Effector memory CD4-positive, alpha-beta T cell (primary cell): ENCODE results near the gene LAMA2.

ENCODE experiments used
- DNase-seq, 3 donors: peaks; one replicate each; pipeline ENCODE4 v3.0.0-alpha.2; 2020
- H3K27ac ChIP-seq: 2 replicates; pipeline ENCODE4 v1.7.0; 2013; ENCODE audit warnings: mild to moderate bottlenecking, low read length, moderate library complexity; ENCODE audit not compliant: insufficient read depth, poor library complexity, severe bottlenecking
- H3K27me3 ChIP-seq: replicated peaks from 2 replicates; pipeline ENCODE4 v1.7.0; 2013; ENCODE audit warnings: mild to moderate bottlenecking, low read length; ENCODE audit not compliant: insufficient read depth, control insufficient read depth, poor library complexity, severe bottlenecking
- H3K36me3 ChIP-seq: 2 replicates; pipeline ENCODE4 v1.7.0; 2013; ENCODE audit warnings: mild to moderate bottlenecking, low read length, moderate library complexity; ENCODE audit not compliant: control insufficient read depth, insufficient read depth
- H3K4me1 ChIP-seq: 2 replicates; pipeline ENCODE4 v1.7.0; 2013; ENCODE audit warnings: low read length, mild to moderate bottlenecking; ENCODE audit not compliant: control insufficient read depth, insufficient read depth, poor library complexity, severe bottlenecking
- H3K4me3 ChIP-seq: 2 replicates; pipeline ENCODE4 v1.7.0; 2013; ENCODE audit warnings: low read length, low read depth, mild to moderate bottlenecking; ENCODE audit not compliant: insufficient read depth, poor library complexity, severe bottlenecking
- H3K9me3 ChIP-seq: 2 replicates; pipeline ENCODE4 v1.7.0; 2013; ENCODE audit warnings: mild to moderate bottlenecking, low read length, moderate library complexity; ENCODE audit not compliant: control insufficient read depth

Gene LAMA2

GRCh38 chr6:129120856-129121638, 238.1 kb downstream of the LAMA2 start:
- DNase-seq = no peak
- H3K4me1 ChIP-seq = no peaks in the 10 kb centered on the region
- H3K36me3 ChIP-seq = no peaks in the 10 kb centered on the region
- no peak overlapping the region for H3K4me3 ChIP-seq
- no peaks in the 10 kb centered on the region for H3K27me3 ChIP-seq
- H3K9me3 ChIP-seq = no peaks in the 10 kb centered on the region
- H3K27ac ChIP-seq = no peak overlapping the region

GRCh38 chr6:129124347-129124746, 241.4 kb downstream of the LAMA2 start:
- H3K27ac ChIP-seq = no peak overlapping the region
- H3K4me1 ChIP-seq = no peaks in the 10 kb centered on the region
- no peaks in the 10 kb centered on the region for H3K36me3 ChIP-seq
- DNase-seq = no peak
- H3K4me3 ChIP-seq = no peak overlapping the region
- no peaks in the 10 kb centered on the region for H3K9me3 ChIP-seq
- no peaks in the 10 kb centered on the region for H3K27me3 ChIP-seq

- no peak overlapping the region for H3K4me3 ChIP-seq
- no peak overlapping the region for H3K27ac ChIP-seq
Observed at GRCh38 chr6:129130106-129130505, 247.2 kb downstream of the LAMA2 start.

GRCh38 chr6:129130959-129131681, 248.2 kb downstream of the LAMA2 start:
- Histone ChIP-seq H3K27me3 (no peaks in the 10 kb centered on the region), H3K27ac (no peak overlapping the region)

More at GRCh38 chr6:129130106-129130505, 247.2 kb downstream of the LAMA2 start:
- Histone ChIP-seq H3K36me3 (no peaks in the 10 kb centered on the region), H3K9me3 (no peaks in the 10 kb centered on the region), H3K4me1 (no peaks in the 10 kb centered on the region), H3K27me3 (no peaks in the 10 kb centered on the region)
- DNase-seq = no peak

GRCh38 chr6:129133770-129134192, 250.8 kb downstream of the LAMA2 start:
- Histone ChIP-seq H3K4me3 (no peak overlapping the region), H3K9me3 (no peaks in the 10 kb centered on the region), H3K27me3 (no peaks in the 10 kb centered on the region), H3K4me1 (no peaks in the 10 kb centered on the region), H3K27ac (no peak overlapping the region), H3K36me3 (no peaks in the 10 kb centered on the region)
- no peak for DNase-seq

More at GRCh38 chr6:129130959-129131681, 248.2 kb downstream of the LAMA2 start:
- Histone ChIP-seq H3K9me3 (no peaks in the 10 kb centered on the region), H3K36me3 (no peaks in the 10 kb centered on the region), H3K4me1 (no peaks in the 10 kb centered on the region), H3K4me3 (no peak overlapping the region)
- no peak for DNase-seq

GRCh38 chr6:129134535-129134934, 251.6 kb downstream of the LAMA2 start:
- Histone ChIP-seq H3K4me3 (no peak overlapping the region), H3K27me3 (no peaks in the 10 kb centered on the region), H3K27ac (no peak overlapping the region), H3K4me1 (no peaks in the 10 kb centered on the region), H3K9me3 (no peaks in the 10 kb centered on the region), H3K36me3 (no peaks in the 10 kb centered on the region)
- no peak for DNase-seq

GRCh38 chr6:129135451-129135850, 252.5 kb downstream of the LAMA2 start:
- Histone ChIP-seq H3K36me3 (no peaks in the 10 kb centered on the region), H3K4me1 (no peaks in the 10 kb centered on the region), H3K9me3 (no peaks in the 10 kb centered on the region), H3K27ac (no peak overlapping the region), H3K27me3 (no peaks in the 10 kb centered on the region), H3K4me3 (no peak overlapping the region)
- DNase-seq = no peak

GRCh38 chr6:129136751-129137150, 253.8 kb downstream of the LAMA2 start:
- no peak overlapping the region for H3K4me3 ChIP-seq
- no peak for DNase-seq
- H3K27me3 ChIP-seq = no peaks in the 10 kb centered on the region
- no peaks in the 10 kb centered on the region for H3K9me3 ChIP-seq
- no peak overlapping the region for H3K27ac ChIP-seq
- H3K36me3 ChIP-seq = no peaks in the 10 kb centered on the region
- H3K4me1 ChIP-seq = no peaks in the 10 kb centered on the region

GRCh38 chr6:129138739-129139405, 255.9 kb downstream of the LAMA2 start:
- Histone ChIP-seq H3K27me3 (no peaks in the 10 kb centered on the region), H3K9me3 (no peaks in the 10 kb centered on the region), H3K27ac (no peak overlapping the region), H3K4me3 (no peak overlapping the region), H3K36me3 (no peaks in the 10 kb centered on the region), H3K4me1 (no peaks in the 10 kb centered on the region)
- DNase-seq = no peak

GRCh38 chr6:129140526-129140925, 257.6 kb downstream of the LAMA2 start:
- no peak for DNase-seq
- Histone ChIP-seq H3K36me3 (no peaks in the 10 kb centered on the region), H3K4me1 (no peaks in the 10 kb centered on the region), H3K27me3 (no peaks in the 10 kb centered on the region), H3K27ac (no peak overlapping the region), H3K4me3 (no peak overlapping the region), H3K9me3 (no peaks in the 10 kb centered on the region)
